Caco-2 (cell line): Measurements from ENCODE around the gene STK24. TPM values are rescaled to one million over a fixed set of nuclear protein-coding genes. Genes with fewer than 3 reads are reported as not detected.

Experiments
- BruUV-seq: library from RNA; stranded (reverse); fragments of 400-500 nt; replicated peaks from 2 replicates; lab custom pipeline; 2021; lab: Mats Ljungman, UMichigan
- CTCF ChIA-PET: fragments of 300-600 bp; sonication (Branson Sonifier 250); formaldehyde crosslinking; loops from one replicate; lab custom pipeline; 2022; ENCODE audit warnings: antibody characterized with exemption; lab: Charles Lee
- POLR2A ChIA-PET: fragments of 300-600 bp; sonication (Branson Sonifier 250); formaldehyde crosslinking; loops from one replicate; lab custom pipeline; 2022; ENCODE audit warnings: antibody characterized with exemption; lab: Charles Lee
- DNase-seq, 2 experiments: peaks; one replicate each; pipeline versions ENCODE4 v3.0.0 to v3.0.0-alpha.2; 2020 to 2022
- H3K27me3 ChIP-seq: replicated peaks from 2 replicates; pipeline ENCODE4 v1.6.0; 2011; ENCODE audit warnings: low read length; ENCODE audit not compliant: control insufficient read depth, insufficient read depth
- H3K36me3 ChIP-seq: 2 replicates; pipeline ENCODE4 v1.5.1; 2011; ENCODE audit warnings: low read length; ENCODE audit not compliant: control insufficient read depth, insufficient read depth
- H3K4me1 ChIP-seq: fragments of 250-450 bp; sonication (Bioruptor Pico); 2 replicates; pipeline ENCODE4 v1.5.1; 2020; ENCODE audit warnings: mild to moderate bottlenecking
- H3K4me3 ChIP-seq: 2 replicates; pipeline ENCODE4 v1.5.1; 2011; ENCODE audit warnings: low read depth, mild to moderate bottlenecking, control low read depth, low read length
- H3K9me3 ChIP-seq: fragments of 250-450 bp; sonication (Bioruptor Pico); 2 replicates; pipeline ENCODE4 v1.5.1; 2020; ENCODE audit warnings: mild to moderate bottlenecking, moderate library complexity
- H3K27ac Mint-ChIP-seq: one replicate; pipeline ENCODE4 v1.8.0; 2022; ENCODE audit warnings: mixed read lengths; ENCODE audit not compliant: unreplicated experiment
- H3K27me3 Mint-ChIP-seq: one replicate; pipeline ENCODE4 v1.8.0; 2022; ENCODE audit warnings: mixed read lengths; ENCODE audit not compliant: insufficient read depth, unreplicated experiment
- H3K36me3 Mint-ChIP-seq: one replicate; pipeline ENCODE4 v1.8.0; 2022; ENCODE audit warnings: mild to moderate bottlenecking, mixed read lengths; ENCODE audit not compliant: insufficient read depth, unreplicated experiment
- H3K4me1 Mint-ChIP-seq: one replicate; pipeline ENCODE4 v1.8.0; 2022; ENCODE audit warnings: low read depth, mixed read lengths; ENCODE audit not compliant: unreplicated experiment
- H3K4me3 Mint-ChIP-seq: one replicate; pipeline ENCODE4 v1.8.0; 2022; ENCODE audit warnings: mild to moderate bottlenecking, moderate library complexity, mixed read lengths; ENCODE audit not compliant: unreplicated experiment
- H3K9me3 Mint-ChIP-seq: one replicate; pipeline ENCODE4 v1.8.0; 2022; ENCODE audit warnings: mixed read lengths; ENCODE audit not compliant: unreplicated experiment
- intact Hi-C: fragments of 100-400 bp; cut with micrococcal nuclease; formaldehyde crosslinking; loops from one replicate; pipeline ENCODE4 v1.10.0; 2022; ENCODE audit not compliant: unreplicated experiment
- total RNA-seq: library from RNA; stranded (reverse); gene quantifications from 2 replicates; pipeline ENCODE4 v1.2.3, GENCODE V29; 2022
- TF ChIP-seq, protein P1 (sequence below), 2 experiments: fragments of 200-600 bp in 1 of 2; IDR thresholded peaks; 1 replicate in 1 of 2; 2 replicates in 1 of 2; pipeline versions ENCODE4 v1.5.1 to v1.8.0; 2011 to 2022; ENCODE audit warnings: antibody characterized with exemption in 1 of 2, control low read depth in 1 of 2, inconsistent platforms in 1 of 2, low read depth in 1 of 2, low read length in 1 of 2, mild to moderate bottlenecking in 1 of 2, moderate library complexity in 1 of 2; ENCODE audit not compliant: insufficient read depth in 1 of 2, severe bottlenecking in 1 of 2, unreplicated experiment in 1 of 2

Gene STK24
- total RNA-seq, 1 experiment from 2014 or later = 253 TPM

- no peaks in the 10 kb centered on the region for H3K27me3 Mint-ChIP-seq
- POLR2A ChIA-PET = no interaction called here
- BruUV-seq = no TSS peak
- H3K27ac Mint-ChIP-seq = peak overlapping the region; percentile 28
- peaks cover 11% of the 10 kb centered on the region for H3K4me1 Mint-ChIP-seq
- Histone ChIP-seq H3K9me3 (no peaks in the 10 kb centered on the region), H3K27me3 (no peaks in the 10 kb centered on the region), H3K4me3 (no peak overlapping the region), H3K36me3 (peaks cover 4% of the 10 kb centered on the region), H3K4me1 (no peaks in the 10 kb centered on the region)
- TF ChIP-seq, protein P1, sequence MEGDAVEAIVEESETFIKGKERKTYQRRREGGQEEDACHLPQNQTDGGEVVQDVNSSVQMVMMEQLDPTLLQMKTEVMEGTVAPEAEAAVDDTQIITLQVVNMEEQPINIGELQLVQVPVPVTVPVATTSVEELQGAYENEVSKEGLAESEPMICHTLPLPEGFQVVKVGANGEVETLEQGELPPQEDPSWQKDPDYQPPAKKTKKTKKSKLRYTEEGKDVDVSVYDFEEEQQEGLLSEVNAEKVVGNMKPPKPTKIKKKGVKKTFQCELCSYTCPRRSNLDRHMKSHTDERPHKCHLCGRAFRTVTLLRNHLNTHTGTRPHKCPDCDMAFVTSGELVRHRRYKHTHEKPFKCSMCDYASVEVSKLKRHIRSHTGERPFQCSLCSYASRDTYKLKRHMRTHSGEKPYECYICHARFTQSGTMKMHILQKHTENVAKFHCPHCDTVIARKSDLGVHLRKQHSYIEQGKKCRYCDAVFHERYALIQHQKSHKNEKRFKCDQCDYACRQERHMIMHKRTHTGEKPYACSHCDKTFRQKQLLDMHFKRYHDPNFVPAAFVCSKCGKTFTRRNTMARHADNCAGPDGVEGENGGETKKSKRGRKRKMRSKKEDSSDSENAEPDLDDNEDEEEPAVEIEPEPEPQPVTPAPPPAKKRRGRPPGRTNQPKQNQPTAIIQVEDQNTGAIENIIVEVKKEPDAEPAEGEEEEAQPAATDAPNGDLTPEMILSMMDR (IDR thresholded peaks at IDR 0.05; ENCODE audit: insufficient read depth in 1 of 2, low read depth in 1 of 2, low read length in 1 of 2, severe bottlenecking in 1 of 2, unreplicated experiment in 1 of 2) = no peak
- intact Hi-C loops = no loop called here
- H3K36me3 Mint-ChIP-seq = peaks cover 99% of the 10 kb centered on the region
- H3K4me3 Mint-ChIP-seq = no peak overlapping the region
- CTCF ChIA-PET = no interaction called here
- no peaks in the 10 kb centered on the region for H3K9me3 Mint-ChIP-seq
- DNase-seq = no peak
These were observed 123.8 kb downstream of the STK24 start for GRCh38 chr13:98452851-98453843.

DNA sequence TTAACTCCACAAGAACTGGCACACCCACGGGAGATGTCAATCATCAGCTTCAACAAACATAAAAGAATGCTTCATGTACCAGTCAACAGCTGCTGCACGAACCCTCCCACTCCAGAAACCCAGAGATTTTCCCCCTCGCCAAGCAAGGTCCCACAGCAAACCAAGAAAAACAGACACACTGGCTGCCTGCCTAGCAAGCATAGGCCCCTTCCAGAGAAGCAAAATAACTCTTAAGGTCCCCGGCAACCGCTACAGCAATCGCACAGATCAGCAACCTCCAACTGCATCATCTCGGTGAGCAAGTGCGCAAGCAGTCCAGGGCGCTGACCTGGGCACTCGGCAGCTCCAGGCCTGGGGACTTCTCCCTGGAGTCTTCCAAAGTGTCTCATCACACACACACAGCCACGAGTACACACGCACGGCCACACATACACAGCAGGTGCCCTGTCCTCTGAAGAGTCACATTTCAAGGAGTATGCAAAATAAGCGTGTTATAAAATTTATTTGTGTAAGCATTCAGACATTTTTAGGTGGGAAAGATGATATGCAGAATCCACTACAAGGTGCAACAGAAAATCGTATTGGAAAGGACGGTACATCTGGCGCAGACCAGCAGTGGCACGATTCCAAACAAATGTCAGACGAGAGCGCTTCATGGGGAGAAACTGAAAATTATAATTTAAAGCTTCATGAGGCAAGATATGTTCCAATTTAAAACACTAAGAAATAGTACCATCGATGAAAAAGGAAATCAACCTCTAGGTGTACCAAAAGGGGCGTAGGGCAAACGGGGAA is 125.0 kb downstream of the STK24 start:
- TF ChIP-seq, protein P1 (IDR thresholded peaks at IDR 0.05; ENCODE audit: insufficient read depth in 1 of 2, low read depth in 1 of 2, low read length in 1 of 2, severe bottlenecking in 1 of 2, unreplicated experiment in 1 of 2) = no peak
- no peaks in the 10 kb centered on the region for H3K9me3 Mint-ChIP-seq
- no peak for DNase-seq
- no peaks in the 10 kb centered on the region for H3K9me3 ChIP-seq
- CTCF ChIA-PET = interaction anchor here (1.5 kb wide), 1 partner anchor 221 kb away, joined by 6 read pairs; no protein-coding TSS in a partner anchor
- H3K4me3 ChIP-seq = no peak overlapping the region
- H3K36me3 Mint-ChIP-seq = peaks cover 99% of the 10 kb centered on the region
- peak overlapping the region; percentile 28 for H3K27ac Mint-ChIP-seq
- H3K4me1 ChIP-seq = no peaks in the 10 kb centered on the region
- POLR2A ChIA-PET = no interaction called here
- H3K27me3 Mint-ChIP-seq = no peaks in the 10 kb centered on the region
- peak overlapping the region; percentile 17 for H3K4me3 Mint-ChIP-seq
- peaks cover 4% of the 10 kb centered on the region for H3K36me3 ChIP-seq
- BruUV-seq = no TSS peak
- intact Hi-C loops = no loop called here
- peaks cover 11% of the 10 kb centered on the region for H3K4me1 Mint-ChIP-seq
- no peaks in the 10 kb centered on the region for H3K27me3 ChIP-seq

GRCh38 chr13:98450539-98451111 is 126.3 kb downstream of the STK24 start:
- no TSS peak for BruUV-seq
- no peaks in the 10 kb centered on the region for H3K9me3 ChIP-seq
- H3K27me3 Mint-ChIP-seq = no peaks in the 10 kb centered on the region
- TF ChIP-seq, protein P1 (IDR thresholded peaks at IDR 0.05; ENCODE audit: insufficient read depth in 1 of 2, low read depth in 1 of 2, low read length in 1 of 2, severe bottlenecking in 1 of 2, unreplicated experiment in 1 of 2) = no peak
- no peaks in the 10 kb centered on the region for H3K27me3 ChIP-seq
- peaks cover 11% of the 10 kb centered on the region for H3K4me1 Mint-ChIP-seq
- H3K4me3 Mint-ChIP-seq = no peak overlapping the region
- DNase-seq = no peak
- H3K9me3 Mint-ChIP-seq = no peaks in the 10 kb centered on the region
- no peaks in the 10 kb centered on the region for H3K4me1 ChIP-seq
- H3K4me3 ChIP-seq = no peak overlapping the region
- POLR2A ChIA-PET = no interaction called here
- H3K27ac Mint-ChIP-seq = no peak overlapping the region
- peaks cover 2% of the 10 kb centered on the region for H3K36me3 ChIP-seq
- intact Hi-C loops = no loop called here
- CTCF ChIA-PET = interaction anchor here (1.5 kb wide), 1 partner anchor 223 kb away, joined by 6 read pairs; no protein-coding TSS in a partner anchor
- peaks cover 99% of the 10 kb centered on the region for H3K36me3 Mint-ChIP-seq
